OCI-LY1 (cell line): ENCODE measurements around the gene TPD52L1.

Experiments used
- H2AFZ ChIP-seq: fragments of 200-600 bp; sonication (generic), shearing (Covaris generic); 2 replicates; pipeline ENCODE4 v1.6.0; 2014; ENCODE audit warnings: antibody characterized with exemption, mild to moderate bottlenecking, low read length
- H3F3A ChIP-seq: fragments of 200-600 bp; sonication (generic), shearing (Covaris generic); 2 replicates; pipeline ENCODE4 v1.6.0; 2014; ENCODE audit warnings: mild to moderate bottlenecking, antibody characterized with exemption, low read length, moderate library complexity; ENCODE audit not compliant: insufficient read depth
- H3K27ac ChIP-seq: fragments of 200-600 bp; sonication (generic); 2 replicates; pipeline ENCODE4 v1.5.1; 2014; ENCODE audit warnings: low read length, mixed run types, mild to moderate bottlenecking, low read depth; ENCODE audit not compliant: poor library complexity, severe bottlenecking
- H3K27me3 ChIP-seq: fragments of 200-600 bp; sonication (generic); 2 replicates; pipeline ENCODE4 v1.6.0; 2014; ENCODE audit warnings: antibody characterized with exemption, mild to moderate bottlenecking, low read length, moderate library complexity; ENCODE audit not compliant: insufficient read depth
- H3K36me3 ChIP-seq: fragments of 200-600 bp; sonication (generic); 2 replicates; pipeline ENCODE4 v1.6.1; 2014; ENCODE audit warnings: mild to moderate bottlenecking, antibody characterized with exemption, low read length, moderate library complexity, mixed read lengths; ENCODE audit not compliant: insufficient read depth
- H3K4me1 ChIP-seq: fragments of 200-600 bp; sonication (generic); 2 replicates; pipeline ENCODE4 v1.5.1; 2014; ENCODE audit warnings: mild to moderate bottlenecking, low read length, moderate library complexity; ENCODE audit not compliant: insufficient read depth, severe bottlenecking
- H3K4me2 ChIP-seq: fragments of 200-600 bp; sonication (generic), shearing (Covaris generic); 2 replicates; pipeline ENCODE4 v1.6.1; 2014; ENCODE audit warnings: low read length
- H3K4me3 ChIP-seq: fragments of 200-600 bp; sonication (generic); 2 replicates; pipeline ENCODE4 v1.5.1; 2014; ENCODE audit warnings: low read length, low read depth, mild to moderate bottlenecking, mixed read lengths; ENCODE audit not compliant: poor library complexity, severe bottlenecking
- H3K79me2 ChIP-seq: fragments of 200-600 bp; shearing (Covaris generic); 2 replicates; pipeline ENCODE4 v1.6.1; 2016; ENCODE audit warnings: mixed run types, low read length, mixed read lengths; ENCODE audit not compliant: insufficient read depth
- H3K9ac ChIP-seq: fragments of 200-600 bp; sonication (generic), shearing (Covaris generic); 2 replicates; pipeline ENCODE4 v1.6.1; 2014; ENCODE audit warnings: mild to moderate bottlenecking, low read length, mixed read lengths
- H3K9me2 ChIP-seq: fragments of 200-600 bp; sonication (generic), shearing (Covaris generic); 2 replicates; pipeline ENCODE4 v1.6.1; 2014; ENCODE audit warnings: low read depth, mild to moderate bottlenecking, low read length, mixed read lengths
- H3K9me3 ChIP-seq: fragments of 200-600 bp; shearing (Covaris generic); 2 replicates; pipeline ENCODE4 v1.6.1; 2014; ENCODE audit warnings: low read length, mixed read lengths
- H4K20me1 ChIP-seq: fragments of 200-600 bp; sonication (generic), shearing (Covaris generic); 2 replicates; pipeline ENCODE4 v1.6.0; 2016; ENCODE audit warnings: mild to moderate bottlenecking, low read length; ENCODE audit not compliant: insufficient read depth
- EZH2 ChIP-seq: fragments of 200-600 bp; sonication (generic), shearing (Covaris generic); IDR thresholded peaks from 2 replicates; pipeline ENCODE4 v1.8.0; 2017; ENCODE audit warnings: borderline replicate concordance, mixed run types, mild to moderate bottlenecking, antibody characterized with exemption, low read length, moderate library complexity, mixed read lengths
- TF ChIP-seq, protein P1 (sequence below): fragments of 200-600 bp; sonication (generic), shearing (Covaris generic); IDR thresholded peaks from 2 replicates; pipeline ENCODE4 v1.5.1; 2017; ENCODE audit warnings: mild to moderate bottlenecking, antibody characterized with exemption, low read length, moderate library complexity, mixed read lengths

Gene TPD52L1

DNA sequence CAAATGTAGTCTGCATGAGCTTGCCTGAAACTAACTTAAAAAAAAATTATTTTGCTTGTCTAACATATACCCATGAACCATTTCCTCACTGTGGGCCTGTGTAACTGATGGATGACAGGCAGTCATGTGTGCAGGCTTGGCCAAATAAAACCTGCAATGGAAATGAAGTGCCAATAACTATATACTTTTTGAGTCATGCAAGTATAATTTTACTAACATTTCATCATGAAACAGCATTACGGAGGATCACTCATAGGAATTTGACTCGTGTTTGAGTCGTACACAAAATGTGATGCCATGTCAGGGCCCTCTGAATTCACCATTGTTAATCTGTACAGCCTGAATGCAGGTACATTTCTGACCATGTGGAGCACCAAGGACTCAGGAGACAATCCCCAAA lies 101.6 kb downstream of the TPD52L1 start:
- no peak overlapping the region for H3K4me3 ChIP-seq
- no peaks in the 10 kb centered on the region for H3K27me3 ChIP-seq
- no peaks in the 10 kb centered on the region for H3K9me3 ChIP-seq
- H3F3A ChIP-seq, result no peaks in the 10 kb centered on the region
- no peak overlapping the region for H3K4me2 ChIP-seq
- H3K27ac ChIP-seq, result no peak overlapping the region
- no peaks in the 10 kb centered on the region for H4K20me1 ChIP-seq
- peaks cover 4% of the 10 kb centered on the region for H3K4me1 ChIP-seq
- H3K9me2 ChIP-seq, result no peaks in the 10 kb centered on the region
- H3K9ac ChIP-seq, result no peak overlapping the region
- no peaks in the 10 kb centered on the region for H3K79me2 ChIP-seq
- no peak for TF ChIP-seq EZH2
- TF ChIP-seq, protein P1, sequence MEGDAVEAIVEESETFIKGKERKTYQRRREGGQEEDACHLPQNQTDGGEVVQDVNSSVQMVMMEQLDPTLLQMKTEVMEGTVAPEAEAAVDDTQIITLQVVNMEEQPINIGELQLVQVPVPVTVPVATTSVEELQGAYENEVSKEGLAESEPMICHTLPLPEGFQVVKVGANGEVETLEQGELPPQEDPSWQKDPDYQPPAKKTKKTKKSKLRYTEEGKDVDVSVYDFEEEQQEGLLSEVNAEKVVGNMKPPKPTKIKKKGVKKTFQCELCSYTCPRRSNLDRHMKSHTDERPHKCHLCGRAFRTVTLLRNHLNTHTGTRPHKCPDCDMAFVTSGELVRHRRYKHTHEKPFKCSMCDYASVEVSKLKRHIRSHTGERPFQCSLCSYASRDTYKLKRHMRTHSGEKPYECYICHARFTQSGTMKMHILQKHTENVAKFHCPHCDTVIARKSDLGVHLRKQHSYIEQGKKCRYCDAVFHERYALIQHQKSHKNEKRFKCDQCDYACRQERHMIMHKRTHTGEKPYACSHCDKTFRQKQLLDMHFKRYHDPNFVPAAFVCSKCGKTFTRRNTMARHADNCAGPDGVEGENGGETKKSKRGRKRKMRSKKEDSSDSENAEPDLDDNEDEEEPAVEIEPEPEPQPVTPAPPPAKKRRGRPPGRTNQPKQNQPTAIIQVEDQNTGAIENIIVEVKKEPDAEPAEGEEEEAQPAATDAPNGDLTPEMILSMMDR, result no peak
- H2AFZ ChIP-seq, result no peak overlapping the region
- no peaks in the 10 kb centered on the region for H3K36me3 ChIP-seq

DNA sequence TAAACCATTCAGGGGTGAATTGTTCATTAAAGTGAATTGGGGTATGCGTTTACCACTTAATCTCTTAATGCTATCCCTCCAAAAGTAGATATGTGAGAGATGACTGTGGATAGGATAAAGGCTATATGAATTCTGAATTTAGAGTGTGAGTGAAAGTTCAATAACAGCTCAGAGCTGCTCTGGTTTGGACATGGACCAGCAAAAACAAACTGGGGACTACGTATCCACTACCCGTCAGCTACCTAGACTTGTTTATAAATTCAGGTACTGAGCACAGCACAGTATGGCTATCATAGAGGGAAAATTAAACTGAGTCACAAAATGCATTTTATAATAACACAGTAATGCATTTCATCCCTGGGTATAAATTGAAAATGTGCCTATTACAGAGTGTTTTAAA lies 103.8 kb downstream of the TPD52L1 start:
- H3F3A ChIP-seq, result no peaks in the 10 kb centered on the region
- H3K79me2 ChIP-seq, result no peaks in the 10 kb centered on the region

DNA sequence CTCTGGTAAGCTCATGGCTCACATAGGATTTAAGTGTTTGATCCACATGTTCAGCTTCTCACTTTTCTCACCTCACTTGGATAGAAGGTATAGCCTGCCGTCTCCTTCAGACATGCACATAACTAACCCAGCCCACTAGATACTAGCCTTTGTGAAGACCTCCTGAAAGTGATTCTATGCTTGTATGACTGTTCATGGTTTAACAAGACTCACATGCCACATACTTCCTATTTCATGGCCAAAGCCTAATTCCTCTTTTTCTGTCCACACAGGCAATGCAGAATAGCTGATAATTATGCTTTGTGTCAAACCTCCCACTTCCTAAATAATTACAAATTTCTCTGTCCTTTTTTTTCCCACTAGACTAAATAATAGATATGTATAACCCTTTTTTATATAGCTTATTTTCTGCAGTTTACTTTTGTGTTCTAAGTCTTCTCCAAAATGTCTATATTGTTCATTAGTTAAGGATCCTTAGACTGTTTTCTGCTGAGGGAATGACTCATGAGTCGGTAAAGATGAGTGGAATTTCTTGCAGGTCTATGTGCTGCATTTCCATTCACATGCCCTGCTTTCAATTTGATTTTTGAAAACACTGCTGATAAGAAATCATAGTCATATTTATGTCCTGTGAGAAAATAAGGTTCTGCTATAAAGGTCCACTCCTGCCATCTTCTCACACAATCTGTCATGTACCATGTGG lies 105.2 kb downstream of the TPD52L1 start:
- Histone ChIP-seq H3K27ac (no peak overlapping the region), H3K9me3 (no peaks in the 10 kb centered on the region), H3F3A (no peaks in the 10 kb centered on the region), H3K9ac (no peak overlapping the region), H4K20me1 (no peaks in the 10 kb centered on the region), H3K9me2 (no peaks in the 10 kb centered on the region), H3K4me2 (no peak overlapping the region), H3K4me3 (no peak overlapping the region), H3K79me2 (no peaks in the 10 kb centered on the region), H2AFZ (no peak overlapping the region), H3K36me3 (no peaks in the 10 kb centered on the region), H3K27me3 (no peaks in the 10 kb centered on the region), H3K4me1 (no peaks in the 10 kb centered on the region)
- no peak for TF ChIP-seq EZH2
- TF ChIP-seq, protein P1, result no peak

More for the DNA sequence above, 103.8 kb downstream of the TPD52L1 start:
- TF ChIP-seq, protein P1, result no peak
- no peak for TF ChIP-seq EZH2
- no peak overlapping the region for H3K4me2 ChIP-seq
- H3K9me2 ChIP-seq, result no peaks in the 10 kb centered on the region
- no peak overlapping the region for H3K27ac ChIP-seq
- no peaks in the 10 kb centered on the region for H4K20me1 ChIP-seq
- no peaks in the 10 kb centered on the region for H3K27me3 ChIP-seq
- H2AFZ ChIP-seq, result no peak overlapping the region
- H3K4me3 ChIP-seq, result no peak overlapping the region
- no peaks in the 10 kb centered on the region for H3K4me1 ChIP-seq
- H3K9me3 ChIP-seq, result no peaks in the 10 kb centered on the region
- no peak overlapping the region for H3K9ac ChIP-seq
- H3K36me3 ChIP-seq, result no peaks in the 10 kb centered on the region
